Activated CD8-positive, alpha-beta T cell treated with anti-CD3 and anti-CD28 coated beads for 36 hours (primary cell): ENCODE data around the gene ACAA1. TPM values are rescaled to one million over a fixed set of nuclear protein-coding genes. Genes with fewer than 3 reads are reported as not detected.
"Not testable (repeated sequence)": the region's sequence is repeated elsewhere in the genome, so short reads cannot be mapped to it uniquely, and the experiment has no call there.

Source experiments
- ATAC-seq: fragments of 200-7000 bp; cut with Tn5 transposase; one replicate; pipeline ENCODE4 v1.10.0; 2021; ENCODE audit warnings: mild to moderate bottlenecking, moderate library complexity
- CTCF ChIA-PET: fragments of 350-600 bp; sonication (Branson Sonifier 250); formaldehyde crosslinking; loops from one replicate; lab custom pipeline; 2021; ENCODE audit warnings: antibody characterized with exemption; lab: Charles Lee
- POLR2A ChIA-PET: fragments of 350-600 bp; sonication (Branson Sonifier 250); formaldehyde crosslinking; loops from one replicate; lab custom pipeline; 2021; ENCODE audit warnings: antibody characterized with exemption; lab: Charles Lee
- DNase-seq: peaks from one replicate; pipeline ENCODE4 v3.0.0-alpha.2; 2020
- H3K27ac Mint-ChIP-seq: one replicate; pipeline ENCODE4 v1.8.0; 2021; ENCODE audit warnings: mild to moderate bottlenecking, mixed read lengths
- H3K27me3 Mint-ChIP-seq: one replicate; pipeline ENCODE4 v1.8.0; 2021; ENCODE audit warnings: mixed read lengths
- H3K36me3 Mint-ChIP-seq: one replicate; pipeline ENCODE4 v1.8.0; 2021; ENCODE audit warnings: low read depth, mixed read lengths
- H3K4me1 Mint-ChIP-seq: one replicate; pipeline ENCODE4 v1.8.0; 2021; ENCODE audit warnings: low read depth, mixed read lengths
- H3K4me3 Mint-ChIP-seq: one replicate; pipeline ENCODE4 v1.8.0; 2021; ENCODE audit warnings: mild to moderate bottlenecking, moderate library complexity, mixed read lengths
- H3K9me3 Mint-ChIP-seq: one replicate; pipeline ENCODE4 v1.8.0; 2021; ENCODE audit warnings: mixed read lengths
- CTCF ChIP-seq: fragments of 200-600 bp; IDR thresholded peaks from one replicate; pipeline ENCODE4 v1.8.0; 2022; ENCODE audit warnings: antibody characterized with exemption, mild to moderate bottlenecking
- intact Hi-C: fragments of 100-400 bp; cut with micrococcal nuclease; formaldehyde crosslinking; loops from one replicate; pipeline ENCODE4 v1.10.0; 2022
- total RNA-seq, 2 experiments: library from RNA; stranded (reverse); gene quantifications; one replicate each; pipeline ENCODE4 v1.2.3, GENCODE V29; 2021

ACAA1 gene
- total RNA-seq, 2 experiments from 2014 or later = 70.1 to 72.0 TPM

- ATAC-seq (peak; percentile 57), DNase-seq (peak; percentile 38)
- POLR2A ChIA-PET = no interaction called here
- Mint-ChIP-seq H3K4me3 (no peak overlapping the region), H3K4me1 (no peaks in the 10 kb centered on the region), H3K36me3 (no peaks in the 10 kb centered on the region), H3K9me3 (peaks cover 14% of the 10 kb centered on the region), H3K27ac (peak overlapping the region; percentile 46), H3K27me3 (no peaks in the 10 kb centered on the region)
- CTCF ChIA-PET = no interaction called here
- intact Hi-C loops = no loop called here
- TF ChIP-seq CTCF = no peak
Observed at GRCh38 chr3:38084334-38085310, 52.3 kb downstream of the ACAA1 start.

- no peaks in the 10 kb centered on the region for H3K27me3 Mint-ChIP-seq
- ATAC-seq (no peak), DNase-seq (peak; percentile 31)
- H3K4me3 Mint-ChIP-seq = no peak overlapping the region
- POLR2A ChIA-PET = no interaction called here
- intact Hi-C loops = no loop called here
- peaks cover 14% of the 10 kb centered on the region for H3K9me3 Mint-ChIP-seq
- no peaks in the 10 kb centered on the region for H3K36me3 Mint-ChIP-seq
- H3K27ac Mint-ChIP-seq = no peak overlapping the region
- CTCF ChIA-PET = no interaction called here
- no peaks in the 10 kb centered on the region for H3K4me1 Mint-ChIP-seq
- TF ChIP-seq CTCF = no peak
Observed at GRCh38 chr3:38083871-38084333, 53.0 kb downstream of the ACAA1 start.

- DNase-seq, H3K4me1 Mint-ChIP-seq, ATAC-seq, H3K36me3 Mint-ChIP-seq, H3K4me3 Mint-ChIP-seq, H3K27me3 Mint-ChIP-seq, POLR2A ChIA-PET, H3K27ac Mint-ChIP-seq, CTCF ChIA-PET, intact Hi-C loops: not testable (repeated sequence)
- peaks cover 14% of the 10 kb centered on the region for H3K9me3 Mint-ChIP-seq
Observed at GRCh38 chr3:38083254-38083653, 53.7 kb downstream of the ACAA1 start.

- POLR2A ChIA-PET, H3K27ac Mint-ChIP-seq, ATAC-seq, H3K36me3 Mint-ChIP-seq, DNase-seq, H3K27me3 Mint-ChIP-seq, H3K4me1 Mint-ChIP-seq, intact Hi-C loops, H3K4me3 Mint-ChIP-seq, CTCF ChIA-PET: not testable (repeated sequence)
- peaks cover 14% of the 10 kb centered on the region for H3K9me3 Mint-ChIP-seq
Observed at GRCh38 chr3:38082296-38082695, 54.6 kb downstream of the ACAA1 start.

- CTCF ChIA-PET, POLR2A ChIA-PET, H3K9me3 Mint-ChIP-seq, H3K27me3 Mint-ChIP-seq, H3K27ac Mint-ChIP-seq, intact Hi-C loops, H3K36me3 Mint-ChIP-seq, DNase-seq, H3K4me3 Mint-ChIP-seq, H3K4me1 Mint-ChIP-seq, ATAC-seq: not testable (repeated sequence)
Observed at GRCh38 chr3:38077073-38077472, 59.9 kb downstream of the ACAA1 start.

Other genes with a start within 250 kb of the ACAA1 start
- gene VILL, start 146.3 kb downstream of the ACAA1 start, total RNA-seq = 10 to 100 TPM; 11.4 to 11.7 TPM
- gene PLCD1, start 107.5 kb downstream of the ACAA1 start, total RNA-seq = 1 to 10 TPM; 6.2 to 8.2 TPM
- gene DLEC1, start 97.9 kb downstream of the ACAA1 start, total RNA-seq = under 1 TPM; 0.20 to 0.36 TPM
- gene MYD88, start 1.5 kb upstream of the ACAA1 start, total RNA-seq = 10 to 100 TPM; 29.3 to 31.8 TPM
- 10 to 100 TPM; 56.5 to 57.9 TPM for gene OXSR1, start 28.4 kb upstream of the ACAA1 start, total RNA-seq
- gene SLC22A13, start 128.7 kb upstream of the ACAA1 start, total RNA-seq = under 1 TPM; 0.18 to 0.31 TPM
- gene SLC22A14, start 145.2 kb upstream of the ACAA1 start, total RNA-seq = not detected
- 1 to 10 TPM; 4.4 to 4.7 TPM for gene XYLB, start 209.7 kb upstream of the ACAA1 start, total RNA-seq